K562 (cell line): Measurements from ENCODE around the gene SF3A2. TPM values are rescaled to one million over a fixed set of nuclear protein-coding genes. Genes with fewer than 3 reads are reported as not detected.

Experiments used
- ATAC-seq: fragments of 200-7000 bp; cut with Tn5 transposase; 3 replicates; pipeline ENCODE4 v1.9.1; 2020; ENCODE audit warnings: moderate library complexity
- BruUV-seq: library from RNA; stranded (reverse); fragments of 400-500 nt; replicated peaks from 2 replicates; lab custom pipeline; 2021; lab: Mats Ljungman, UMichigan
- CTCF ChIA-PET: fragments of 300-600 bp; formaldehyde crosslinking; extraction: SDS; loops from one replicate; lab custom pipeline; 2021; ENCODE audit warnings: low intra/inter-chr PET ratio; lab: Yijun Ruan, JAX
- POLR2A ChIA-PET: fragments of 300-600, 350-650 bp; sonication (Branson Sonifier 250); formaldehyde crosslinking; extraction: SDS; loops from one replicate; lab custom pipeline; 2021; ENCODE audit warnings: antibody characterized with exemption, inconsistent platforms; lab: Yijun Ruan, JAX
- DNase-seq, 4 experiments: peaks; one replicate each; pipeline versions ENCODE4 v3.0.0 to v3.0.0-alpha.2; 2011 to 2018; ENCODE audit warnings: low spot score in 3 of 4, mixed read lengths in 3 of 4; ENCODE audit errors: extremely low read depth in 1 of 4
- FAIRE-seq: peaks from 2 replicates; lab custom pipeline; 2011; peaks lifted over from hg19 to GRCh38; lab: Jason Lieb, UNC
- H2AFZ ChIP-seq: 2 replicates; pipeline ENCODE4 v1.6.0; 2011; ENCODE audit warnings: low read depth, low read length, control low read depth, inconsistent platforms
- H3K27ac ChIP-seq: fragments of 200-600 bp; 3 replicates; pipeline ENCODE4 v1.8.0; 2011; ENCODE audit warnings: low read depth, mild to moderate bottlenecking, control low read depth, inconsistent platforms, low read length, moderate library complexity, mixed read lengths; ENCODE audit errors: extremely low read depth
- H3K27me3 ChIP-seq, 2 experiments: fragments of 300-600 bp in 1 of 2; 2 replicates in 1 of 2; 3 replicates in 1 of 2; pipeline versions ENCODE4 v1.6.0 to v1.8.0; 2011; ENCODE audit warnings: inconsistent platforms in 2 of 2, low read length in 2 of 2, mild to moderate bottlenecking in 1 of 2, mixed read lengths in 1 of 2, moderate library complexity in 1 of 2; ENCODE audit not compliant: control insufficient read depth in 2 of 2, insufficient read depth in 2 of 2
- H3K36me3 ChIP-seq: fragments of 300-600 bp; 3 replicates; pipeline ENCODE4 v1.8.0; 2011; ENCODE audit warnings: mild to moderate bottlenecking, low read length, inconsistent platforms; ENCODE audit not compliant: control insufficient read depth, insufficient read depth
- H3K4me1 ChIP-seq, 2 experiments: fragments of 200-600 bp in 1 of 2; replicated peaks in 1 of 2; 2 replicates in 1 of 2; 3 replicates in 1 of 2; pipeline versions ENCODE4 v1.5.1 to v1.8.0; 2011; ENCODE audit warnings: inconsistent platforms in 2 of 2, low read length in 2 of 2, mild to moderate bottlenecking in 1 of 2, mixed read lengths in 1 of 2, moderate library complexity in 1 of 2; ENCODE audit not compliant: control insufficient read depth in 2 of 2, insufficient read depth in 2 of 2
- H3K4me2 ChIP-seq: 2 replicates; pipeline ENCODE4 v1.6.1; 2011; ENCODE audit warnings: low read length, control low read depth, inconsistent platforms, mixed read lengths; ENCODE audit not compliant: insufficient read depth
- H3K4me3 ChIP-seq: fragments of 200-600 bp; sonication (generic), shearing (Covaris generic); 2 replicates; pipeline ENCODE4 v1.5.1; 2016; ENCODE audit warnings: control low read depth, inconsistent platforms
- H3K79me2 ChIP-seq: fragments of 200-600 bp; 3 replicates; pipeline ENCODE4 v1.8.0; 2011; ENCODE audit warnings: low read length, inconsistent platforms; ENCODE audit not compliant: control insufficient read depth, insufficient read depth
- H3K9ac ChIP-seq, 2 experiments: 2 replicates each; pipeline versions ENCODE4 v1.6.0 to v1.6.1; 2011; ENCODE audit warnings: low read depth in 2 of 2, low read length in 2 of 2, control low read depth in 1 of 2, inconsistent platforms in 1 of 2, mild to moderate bottlenecking in 1 of 2, mixed read lengths in 1 of 2; ENCODE audit not compliant: insufficient read depth in 1 of 2
- H3K9me1 ChIP-seq: one replicate; pipeline ENCODE4 v1.6.0; 2011; ENCODE audit warnings: inconsistent platforms, mild to moderate bottlenecking, low read length, moderate library complexity; ENCODE audit not compliant: control insufficient read depth, insufficient read depth
- H3K9me3 ChIP-seq: replicated peaks from 2 replicates; pipeline ENCODE4 v1.5.1; 2011; ENCODE audit warnings: low read depth, low read length, inconsistent platforms; ENCODE audit not compliant: control insufficient read depth, insufficient read depth
- H4K20me1 ChIP-seq: replicated peaks from 2 replicates; pipeline ENCODE4 v1.6.1; 2011; ENCODE audit warnings: low read length, inconsistent platforms, mixed read lengths; ENCODE audit not compliant: control insufficient read depth, insufficient read depth
- DMBX1 ChIP-seq: fragments of 250-450 bp; sonication (Bioruptor Pico); IDR thresholded peaks from 2 replicates; pipeline ENCODE4 v1.8.0; 2022; ENCODE audit warnings: inconsistent platforms, mild to moderate bottlenecking, moderate library complexity, borderline replicate concordance
- GTF2A2 ChIP-seq: IDR thresholded peaks from 2 replicates; pipeline ENCODE4 v1.6.1; 2016; ENCODE audit warnings: mild to moderate bottlenecking, missing genetic modification characterization, missing compliant biosample characterization
- HDGF ChIP-seq: fragments of 450-650 bp; IDR thresholded peaks from 2 replicates; pipeline ENCODE4 v1.6.1; 2016
- MYBL2 ChIP-seq, 2 experiments: fragments of 450-650 bp in 1 of 2; sonication (generic) in 1 of 2; formaldehyde crosslinking in 1 of 2; IDR thresholded peaks; 2 replicates each; pipeline versions ENCODE4 v1.6.1 to v1.8.1; 2017 to 2022; ENCODE audit warnings: borderline replicate concordance in 1 of 2, inconsistent platforms in 1 of 2, low read depth in 1 of 2, mild to moderate bottlenecking in 1 of 2, missing genetic modification reagents in 1 of 2, moderate library complexity in 1 of 2
- PPARD ChIP-seq: fragments of 250-450 bp; sonication (Bioruptor Pico); IDR thresholded peaks from 2 replicates; pipeline ENCODE4 v1.8.0; 2022; ENCODE audit warnings: inconsistent platforms, mild to moderate bottlenecking, moderate library complexity
- RBM15 ChIP-seq: fragments of 200-400 bp; formaldehyde crosslinking; IDR thresholded peaks from 2 replicates; pipeline ENCODE4 v1.6.1; 2018; ENCODE audit warnings: mild to moderate bottlenecking, low read length, moderate library complexity; ENCODE audit not compliant: insufficient read depth
- SAP30 ChIP-seq: fragments of 200-600 bp; sonication (generic); IDR thresholded peaks from 2 replicates; pipeline ENCODE4 v1.6.1; 2012; ENCODE audit warnings: borderline replicate concordance, low read depth, mild to moderate bottlenecking, moderate library complexity, low read length, control low read depth, inconsistent platforms; ENCODE audit not compliant: insufficient read depth, poor library complexity, severe bottlenecking
- SIN3A ChIP-seq, 2 experiments: fragments of 150-350 bp in 1 of 2; IDR thresholded peaks; 2 replicates each; pipeline ENCODE4 v1.6.1; 2011 to 2016; ENCODE audit warnings: borderline replicate concordance in 2 of 2, low read depth in 2 of 2, low read length in 2 of 2, mild to moderate bottlenecking in 2 of 2, moderate library complexity in 2 of 2; ENCODE audit not compliant: control insufficient read depth in 1 of 2
- SIN3B ChIP-seq: fragments of 450-650 bp; IDR thresholded peaks from 2 replicates; pipeline ENCODE4 v1.6.1; 2017; ENCODE audit warnings: low read depth, mild to moderate bottlenecking, moderate library complexity
- SRF ChIP-seq, 2 experiments: fragments of 250-450, 450-650 bp in 1 of 2; sonication (Bioruptor Pico) in 1 of 2; sonication (generic) in 1 of 2; formaldehyde crosslinking; IDR thresholded peaks; 2 replicates each; pipeline versions ENCODE4 v1.5.0 to v1.5.1; 2020 to 2022; ENCODE audit warnings: mild to moderate bottlenecking in 1 of 2, missing genetic modification reagents in 1 of 2
- SRSF9 ChIP-seq: fragments of 200-400 bp; formaldehyde crosslinking; IDR thresholded peaks from 2 replicates; pipeline ENCODE4 v1.6.1; 2017; ENCODE audit warnings: low read depth, low read length, borderline replicate concordance
- STAT5A ChIP-seq: IDR thresholded peaks from 2 replicates; pipeline ENCODE4 v1.6.1; 2012; ENCODE audit warnings: low read length, inconsistent platforms, borderline replicate concordance
- ZNF140 ChIP-seq: fragments of 250-450 bp; sonication (Bioruptor Pico); IDR thresholded peaks from 2 replicates; pipeline ENCODE4 v1.8.0; 2021; ENCODE audit warnings: moderate library complexity, mild to moderate bottlenecking, inconsistent platforms
- ZNF584 ChIP-seq: fragments of 200-800 bp; sonication (Bioruptor generic); IDR thresholded peaks from 2 replicates; pipeline ENCODE4 v1.6.1; 2016; ENCODE audit warnings: low read depth, mild to moderate bottlenecking, missing genetic modification characterization, missing compliant biosample characterization
- ZNF766 ChIP-seq: fragments of 200-800 bp; sonication (Bioruptor generic); conservative IDR thresholded peaks from 2 replicates; pipeline ENCODE4 v1.6.1; 2016; ENCODE audit warnings: missing genetic modification characterization, missing compliant biosample characterization
- ZNF785 ChIP-seq: fragments of 250-450 bp; sonication (Bioruptor Pico); IDR thresholded peaks from 2 replicates; pipeline ENCODE4 v1.4.0; 2020; ENCODE audit warnings: mild to moderate bottlenecking
- WGBS: fragments of 100-300 bp; shearing (Covaris generic); methylation state at CpG from one replicate; pipeline ENCODE4 v1.1.6; 2016; ENCODE audit warnings: low coverage, mixed read lengths; ENCODE audit not compliant: insufficient coverage; ENCODE audit errors: missing lambda C conversion rate; 5-methylcytosine and 5-hydroxymethylcytosine counted together
- in situ Hi-C: fragments of 300-500 bp; cut with MboI; formaldehyde crosslinking; loops from 4 replicates; pipeline ENCODE4 v1.15.0; 2018; ENCODE audit warnings: inconsistent platforms, mixed read lengths
- intact Hi-C: fragments of 100-400 bp; cut with micrococcal nuclease; formaldehyde crosslinking; loops from 2 replicates; pipeline ENCODE4 v1.14.2; 2022
- polyA plus RNA-seq, 8 experiments: library from polyadenylated mRNA; depleted of rRNA in 4 of 8; stranded (reverse) in 5 of 8; unstranded in 3 of 8; fragments of >200 nt; fragmentation: Nextera tagmentation in 2 of 8; fragmentation: Illumina TruSeq in 1 of 8; extraction: Ambion mirVana in 2 of 8; extraction: Trizol in 1 of 8; gene quantifications; 2 replicates each; pipeline versions ENCODE4 v1.2.1 to v1.2.3, GENCODE V29; 2011 to 2014; ENCODE audit warnings: inconsistent platforms in 1 of 8, missing spikeins in 1 of 8
- total RNA-seq, 7 experiments: library from RNA; depleted of rRNA in 6 of 7; stranded (reverse); fragments of >200 nt in 6 of 7; fragmentation: Illumina TruSeq in 2 of 7; extraction: Trizol in 2 of 7; gene quantifications; 2 replicates each; pipeline versions ENCODE4 v1.2.1 to v1.2.3, GENCODE V29; 2011 to 2021; ENCODE audit warnings: low replicate concordance in 1 of 7
- TF ChIP-seq, protein P1 (sequence below): fragments of 250-450 bp; sonication (Bioruptor Pico); IDR thresholded peaks from 2 replicates; pipeline ENCODE4 v1.8.0; 2021; ENCODE audit warnings: borderline replicate concordance, mild to moderate bottlenecking, moderate library complexity; ENCODE audit not compliant: poor library complexity, severe bottlenecking
- TF ChIP-seq, protein P2 (sequence below): fragments of 450-650 bp; formaldehyde crosslinking; IDR thresholded peaks from 2 replicates; pipeline ENCODE4 v1.4.0; 2020; ENCODE audit warnings: mild to moderate bottlenecking, moderate library complexity

SF3A2 gene
- total and polyA plus RNA-seq, 9 of the 15 experiments (the other 6 are each of a cell fraction or from before 2014, with no cell fraction given): 0.17 to 194 (median 22.8) TPM

DNA sequence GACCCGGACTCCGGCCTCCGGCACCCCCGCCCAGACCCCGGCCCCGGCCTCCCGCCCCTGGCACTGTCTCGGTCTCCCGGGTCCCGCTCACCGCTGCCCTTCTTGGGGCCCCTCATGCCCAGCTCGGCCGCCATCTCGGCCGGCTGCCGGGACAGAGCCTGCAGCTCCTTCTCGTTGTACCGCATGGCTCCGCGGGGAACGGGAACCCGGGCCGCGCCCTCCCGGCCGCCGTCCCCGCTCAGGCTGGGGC lies 635 bp upstream of the SF3A2 start:
- 0% methylated on average over 12 of the region's 28 CpGs for WGBS
- H3K9me3 ChIP-seq: no peaks in the 10 kb centered on the region
- H3K36me3 ChIP-seq: peaks cover 57% of the 10 kb centered on the region; the same call in 2 of the 3 replicates
- H3K9ac ChIP-seq: peak overlapping the region; percentile 90 to 98; a peak in 3 of 4 replicates
- intact Hi-C loops: loop anchor here (1.0 to 2.0 kb wide), 4 partner anchors 27 to 155 kb away; no protein-coding TSS in a partner anchor
- DNase-seq (no peak), ATAC-seq (peak; percentile 68), FAIRE-seq (no peak)
- BruUV-seq: no TSS peak
- H3K27ac ChIP-seq: peak overlapping the region; percentile 98; the same call in 2 of the 3 replicates
- peaks cover 13% of the 10 kb centered on the region for H3K9me1 ChIP-seq
- H3K27me3 ChIP-seq: no peaks in the 10 kb centered on the region
- peaks cover 83% of the 10 kb centered on the region for H3K79me2 ChIP-seq
- POLR2A ChIA-PET: interaction anchor here (0.6 to 1.3 kb wide), 9 partner anchors 20 to 648 kb away, joined by 3 to 6 read pairs (median 4); no protein-coding TSS in a partner anchor
- CTCF ChIA-PET: interaction anchor here (0.6 to 1.5 kb wide), 6 partner anchors 28 to 375 kb away, joined by 3 to 6 read pairs (median 4); no protein-coding TSS in a partner anchor
- peaks cover 44% of the 10 kb centered on the region for H4K20me1 ChIP-seq
- peak overlapping the region; percentile 99 for H2AFZ ChIP-seq
- peak overlapping the region; percentile 97 for H3K4me3 ChIP-seq
- H3K4me1 ChIP-seq: peaks cover 23 to 71% of the 10 kb centered on the region in 2 experiments
- peak overlapping the region; percentile 94; the same call in 1 of the 2 replicates for H3K4me2 ChIP-seq
- in situ Hi-C loops: loop anchor here (5.0 to 10.0 kb wide), 3 partner anchors 36 to 161 kb away; no protein-coding TSS in a partner anchor
- TF ChIP-seq, protein P1, sequence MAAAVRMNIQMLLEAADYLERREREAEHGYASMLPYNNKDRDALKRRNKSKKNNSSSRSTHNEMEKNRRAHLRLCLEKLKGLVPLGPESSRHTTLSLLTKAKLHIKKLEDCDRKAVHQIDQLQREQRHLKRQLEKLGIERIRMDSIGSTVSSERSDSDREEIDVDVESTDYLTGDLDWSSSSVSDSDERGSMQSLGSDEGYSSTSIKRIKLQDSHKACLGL (CRISPR knock-in tag): peak; percentile 80
- no peak for TF ChIP-seq GTF2A2 (tag)
- TF ChIP-seq STAT5A: no peak
- TF ChIP-seq SRF (CRISPR knock-in tag; IDR thresholded peaks at IDR 0.05): 0 out of 4 replicates have a peak, but pooled peaks of 1 of the 2 experiments have one; percentile 11
- no peak for TF ChIP-seq SRSF9
- TF ChIP-seq DMBX1 (CRISPR knock-in tag): no peak
- peak; percentile 65 for TF ChIP-seq SAP30
- no peak for TF ChIP-seq HDGF
- TF ChIP-seq ZNF766 (CRISPR knock-in tag): no peak
- no peak for TF ChIP-seq RBM15
- peak; percentile 88 to 98; a peak in 2 of 4 replicates for TF ChIP-seq SIN3A (IDR thresholded peaks at IDR 0.05; ENCODE audit: borderline replicate concordance in 2 of 2, control insufficient read depth in 1 of 2, low read depth in 2 of 2, low read length in 2 of 2)
- TF ChIP-seq, protein P2, sequence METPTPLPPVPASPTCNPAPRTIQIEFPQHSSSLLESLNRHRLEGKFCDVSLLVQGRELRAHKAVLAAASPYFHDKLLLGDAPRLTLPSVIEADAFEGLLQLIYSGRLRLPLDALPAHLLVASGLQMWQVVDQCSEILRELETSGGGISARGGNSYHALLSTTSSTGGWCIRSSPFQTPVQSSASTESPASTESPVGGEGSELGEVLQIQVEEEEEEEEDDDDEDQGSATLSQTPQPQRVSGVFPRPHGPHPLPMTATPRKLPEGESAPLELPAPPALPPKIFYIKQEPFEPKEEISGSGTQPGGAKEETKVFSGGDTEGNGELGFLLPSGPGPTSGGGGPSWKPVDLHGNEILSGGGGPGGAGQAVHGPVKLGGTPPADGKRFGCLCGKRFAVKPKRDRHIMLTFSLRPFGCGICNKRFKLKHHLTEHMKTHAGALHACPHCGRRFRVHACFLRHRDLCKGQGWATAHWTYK (CRISPR knock-in tag): no peak
- no peak for TF ChIP-seq ZNF584 (CRISPR knock-in tag)
- TF ChIP-seq MYBL2 (IDR thresholded peaks at IDR 0.05; ENCODE audit: low read depth): no peak
- TF ChIP-seq MYBL2 (CRISPR knock-in tag; IDR thresholded peaks at IDR 0.05; ENCODE audit: borderline replicate concordance): no peak
- no peak for TF ChIP-seq ZNF785 (CRISPR knock-in tag)
- TF ChIP-seq PPARD (CRISPR knock-in tag): no peak
- no peak for TF ChIP-seq ZNF140 (CRISPR knock-in tag)
- no peak for TF ChIP-seq SIN3B
